K562 (cell line): Measurements from ENCODE around the gene KIAA0319L. TPM values are rescaled to one million over a fixed set of nuclear protein-coding genes. Genes with fewer than 3 reads are reported as not detected.

Source experiments
- ATAC-seq: fragments of 200-7000 bp; cut with Tn5 transposase; 3 replicates; pipeline ENCODE4 v1.9.1; 2020; ENCODE audit warnings: moderate library complexity
- BruUV-seq: library from RNA; stranded (reverse); fragments of 400-500 nt; replicated peaks from 2 replicates; lab custom pipeline; 2021; lab: Mats Ljungman, UMichigan
- CTCF ChIA-PET: fragments of 300-600 bp; formaldehyde crosslinking; extraction: SDS; loops from one replicate; lab custom pipeline; 2021; ENCODE audit warnings: low intra/inter-chr PET ratio; lab: Yijun Ruan, JAX
- POLR2A ChIA-PET: fragments of 300-600, 350-650 bp; sonication (Branson Sonifier 250); formaldehyde crosslinking; extraction: SDS; loops from one replicate; lab custom pipeline; 2021; ENCODE audit warnings: antibody characterized with exemption, inconsistent platforms; lab: Yijun Ruan, JAX
- DNase-seq, 4 experiments: peaks; one replicate each; pipeline versions ENCODE4 v3.0.0 to v3.0.0-alpha.2; 2011 to 2018; ENCODE audit warnings: low spot score in 3 of 4, mixed read lengths in 3 of 4; ENCODE audit errors: extremely low read depth in 1 of 4
- FAIRE-seq: peaks from 2 replicates; lab custom pipeline; 2011; peaks lifted over from hg19 to GRCh38; lab: Jason Lieb, UNC
- H2AFZ ChIP-seq: 2 replicates; pipeline ENCODE4 v1.6.0; 2011; ENCODE audit warnings: low read depth, low read length, control low read depth, inconsistent platforms
- H3K27ac ChIP-seq: fragments of 200-600 bp; 3 replicates; pipeline ENCODE4 v1.8.0; 2011; ENCODE audit warnings: low read depth, mild to moderate bottlenecking, control low read depth, inconsistent platforms, low read length, moderate library complexity, mixed read lengths; ENCODE audit errors: extremely low read depth
- H3K27me3 ChIP-seq, 2 experiments: fragments of 300-600 bp in 1 of 2; 2 replicates in 1 of 2; 3 replicates in 1 of 2; pipeline versions ENCODE4 v1.6.0 to v1.8.0; 2011; ENCODE audit warnings: inconsistent platforms in 2 of 2, low read length in 2 of 2, mild to moderate bottlenecking in 1 of 2, mixed read lengths in 1 of 2, moderate library complexity in 1 of 2; ENCODE audit not compliant: control insufficient read depth in 2 of 2, insufficient read depth in 2 of 2
- H3K36me3 ChIP-seq: fragments of 300-600 bp; 3 replicates; pipeline ENCODE4 v1.8.0; 2011; ENCODE audit warnings: mild to moderate bottlenecking, low read length, inconsistent platforms; ENCODE audit not compliant: control insufficient read depth, insufficient read depth
- H3K4me1 ChIP-seq, 2 experiments: fragments of 200-600 bp in 1 of 2; replicated peaks in 1 of 2; 2 replicates in 1 of 2; 3 replicates in 1 of 2; pipeline versions ENCODE4 v1.5.1 to v1.8.0; 2011; ENCODE audit warnings: inconsistent platforms in 2 of 2, low read length in 2 of 2, mild to moderate bottlenecking in 1 of 2, mixed read lengths in 1 of 2, moderate library complexity in 1 of 2; ENCODE audit not compliant: control insufficient read depth in 2 of 2, insufficient read depth in 2 of 2
- H3K4me2 ChIP-seq: 2 replicates; pipeline ENCODE4 v1.6.1; 2011; ENCODE audit warnings: low read length, control low read depth, inconsistent platforms, mixed read lengths; ENCODE audit not compliant: insufficient read depth
- H3K4me3 ChIP-seq: fragments of 200-600 bp; sonication (generic), shearing (Covaris generic); 2 replicates; pipeline ENCODE4 v1.5.1; 2016; ENCODE audit warnings: control low read depth, inconsistent platforms
- H3K79me2 ChIP-seq: fragments of 200-600 bp; 3 replicates; pipeline ENCODE4 v1.8.0; 2011; ENCODE audit warnings: low read length, inconsistent platforms; ENCODE audit not compliant: control insufficient read depth, insufficient read depth
- H3K9ac ChIP-seq, 2 experiments: 2 replicates each; pipeline versions ENCODE4 v1.6.0 to v1.6.1; 2011; ENCODE audit warnings: low read depth in 2 of 2, low read length in 2 of 2, control low read depth in 1 of 2, inconsistent platforms in 1 of 2, mild to moderate bottlenecking in 1 of 2, mixed read lengths in 1 of 2; ENCODE audit not compliant: insufficient read depth in 1 of 2
- H3K9me1 ChIP-seq: one replicate; pipeline ENCODE4 v1.6.0; 2011; ENCODE audit warnings: inconsistent platforms, mild to moderate bottlenecking, low read length, moderate library complexity; ENCODE audit not compliant: control insufficient read depth, insufficient read depth
- H3K9me3 ChIP-seq: replicated peaks from 2 replicates; pipeline ENCODE4 v1.5.1; 2011; ENCODE audit warnings: low read depth, low read length, inconsistent platforms; ENCODE audit not compliant: control insufficient read depth, insufficient read depth
- H4K20me1 ChIP-seq: replicated peaks from 2 replicates; pipeline ENCODE4 v1.6.1; 2011; ENCODE audit warnings: low read length, inconsistent platforms, mixed read lengths; ENCODE audit not compliant: control insufficient read depth, insufficient read depth
- GABPB1 ChIP-seq: sonication (generic); formaldehyde crosslinking; IDR thresholded peaks from 2 replicates; pipeline ENCODE4 v1.8.0; 2022; ENCODE audit warnings: mild to moderate bottlenecking, missing genetic modification reagents
- GATAD2B ChIP-seq: fragments of 450-650 bp; IDR thresholded peaks from 2 replicates; pipeline ENCODE4 v1.6.1; 2017; ENCODE audit warnings: mild to moderate bottlenecking, borderline replicate concordance
- ILF3 ChIP-seq: fragments of 450-650 bp; IDR thresholded peaks from 2 replicates; pipeline ENCODE4 v1.6.1; 2018; ENCODE audit warnings: antibody characterized with exemption, mild to moderate bottlenecking, moderate library complexity, borderline replicate concordance
- KDM4B ChIP-seq, 2 experiments: fragments of 450-650 bp in 1 of 2; sonication (generic) in 1 of 2; IDR thresholded peaks; 2 replicates each; pipeline ENCODE4 v1.6.1; 2016 to 2017; ENCODE audit warnings: borderline replicate concordance in 2 of 2, antibody characterized with exemption in 1 of 2, low read depth in 1 of 2, mild to moderate bottlenecking in 1 of 2
- MECOM ChIP-seq: fragments of 250-450 bp; sonication (Bioruptor Pico); IDR thresholded peaks from 2 replicates; pipeline ENCODE4 v1.8.0; 2022; ENCODE audit warnings: inconsistent platforms
- PML ChIP-seq: IDR thresholded peaks from 2 replicates; pipeline ENCODE4 v1.6.1; 2012; ENCODE audit warnings: low read length, inconsistent platforms
- PRPF4 ChIP-seq: fragments of 200-400 bp; formaldehyde crosslinking; IDR thresholded peaks from one replicate; pipeline ENCODE4 v1.6.1; 2017; ENCODE audit warnings: low read length, low read depth, mild to moderate bottlenecking; ENCODE audit not compliant: insufficient read depth, poor library complexity, severe bottlenecking
- RBBP5 ChIP-seq: fragments of 200-600 bp; sonication (generic); IDR thresholded peaks from 2 replicates; pipeline ENCODE4 v1.6.1; 2012; ENCODE audit warnings: borderline replicate concordance, mild to moderate bottlenecking, low read length, control low read depth, inconsistent platforms; ENCODE audit not compliant: insufficient read depth, poor library complexity, severe bottlenecking
- RBM25 ChIP-seq: fragments of 200-400 bp; formaldehyde crosslinking; IDR thresholded peaks from 2 replicates; pipeline ENCODE4 v1.6.1; 2018; ENCODE audit warnings: low read length, low read depth, moderate library complexity; ENCODE audit not compliant: severe bottlenecking
- RBM39 ChIP-seq: fragments of 200-400 bp; formaldehyde crosslinking; optimal IDR thresholded peaks from 2 replicates; pipeline ENCODE3; 2018; ENCODE audit warnings: low read depth, low read length
- SRF ChIP-seq, 2 experiments: fragments of 250-450, 450-650 bp in 1 of 2; sonication (Bioruptor Pico) in 1 of 2; sonication (generic) in 1 of 2; formaldehyde crosslinking; IDR thresholded peaks; 2 replicates each; pipeline versions ENCODE4 v1.5.0 to v1.5.1; 2020 to 2022; ENCODE audit warnings: mild to moderate bottlenecking in 1 of 2, missing genetic modification reagents in 1 of 2
- STAG1 ChIP-seq: sonication (generic); formaldehyde crosslinking; IDR thresholded peaks from 2 replicates; pipeline ENCODE4 v1.5.0; 2020; ENCODE audit warnings: missing genetic modification reagents, borderline replicate concordance
- ZNF239 ChIP-seq: fragments of 250-450 bp; sonication (Bioruptor Pico); IDR thresholded peaks from 2 replicates; pipeline ENCODE4 v1.4.0; 2020; ENCODE audit warnings: mild to moderate bottlenecking
- ZNF282 ChIP-seq: sonication (generic); formaldehyde crosslinking; IDR thresholded peaks from 2 replicates; pipeline ENCODE4 v1.8.1; 2023; ENCODE audit warnings: missing genetic modification reagents
- ZNF384 ChIP-seq: IDR thresholded peaks from 2 replicates; pipeline ENCODE4 v1.6.1; 2012; ENCODE audit warnings: low read depth, low read length, improper control_type of control experiment
- ZNF551 ChIP-seq: fragments of 250-450 bp; sonication (Bioruptor Pico); IDR thresholded peaks from 2 replicates; pipeline ENCODE4 v1.5.0; 2021; ENCODE audit warnings: mild to moderate bottlenecking, moderate library complexity
- in situ Hi-C: fragments of 300-500 bp; cut with MboI; formaldehyde crosslinking; loops from 4 replicates; pipeline ENCODE4 v1.15.0; 2018; ENCODE audit warnings: inconsistent platforms, mixed read lengths
- intact Hi-C: fragments of 100-400 bp; cut with micrococcal nuclease; formaldehyde crosslinking; loops from 2 replicates; pipeline ENCODE4 v1.14.2; 2022
- polyA plus RNA-seq, 8 experiments: library from polyadenylated mRNA; depleted of rRNA in 4 of 8; stranded (reverse) in 5 of 8; unstranded in 3 of 8; fragments of >200 nt; fragmentation: Nextera tagmentation in 2 of 8; fragmentation: Illumina TruSeq in 1 of 8; extraction: Ambion mirVana in 2 of 8; extraction: Trizol in 1 of 8; gene quantifications; 2 replicates each; pipeline versions ENCODE4 v1.2.1 to v1.2.3, GENCODE V29; 2011 to 2014; ENCODE audit warnings: inconsistent platforms in 1 of 8, missing spikeins in 1 of 8
- total RNA-seq, 7 experiments: library from RNA; depleted of rRNA in 6 of 7; stranded (reverse); fragments of >200 nt in 6 of 7; fragmentation: Illumina TruSeq in 2 of 7; extraction: Trizol in 2 of 7; gene quantifications; 2 replicates each; pipeline versions ENCODE4 v1.2.1 to v1.2.3, GENCODE V29; 2011 to 2021; ENCODE audit warnings: low replicate concordance in 1 of 7
- TF ChIP-seq, protein P1 (sequence below): IDR thresholded peaks from 2 replicates; pipeline ENCODE4 v1.6.1; 2014; ENCODE audit warnings: antibody characterized with exemption

KIAA0319L gene
- total and polyA plus RNA-seq, 9 of the 15 experiments (the other 6 are each of a cell fraction or from before 2014, with no cell fraction given), result 2.4 to 51.7 (median 27.4) TPM

DNA sequence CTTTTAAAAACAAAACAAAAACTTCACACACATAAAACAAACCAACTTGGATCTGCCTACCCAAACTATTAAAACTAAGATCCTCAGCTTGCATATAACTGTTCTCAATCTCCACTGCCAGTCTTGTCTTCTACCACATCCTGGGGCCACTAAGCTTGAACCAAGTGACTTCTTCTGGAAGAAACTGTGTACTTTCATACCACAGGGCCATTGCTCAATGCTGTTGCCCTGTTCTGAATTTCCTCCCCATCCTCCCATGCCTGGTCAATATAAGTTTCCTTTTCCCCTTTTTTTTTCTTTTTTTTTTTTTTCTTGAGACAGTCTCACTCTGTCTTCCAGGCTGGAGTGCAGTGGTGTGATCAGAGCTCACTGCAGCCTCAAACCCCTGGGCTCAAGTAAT lies 109.9 kb downstream of the KIAA0319L start:
- Histone ChIP-seq H3K27ac (no peak overlapping the region), H2AFZ (no peak overlapping the region), H3K4me3 (no peak overlapping the region), H3K4me1 (no peaks in the 10 kb centered on the region), H3K36me3 (peaks cover 87% of the 10 kb centered on the region), H3K79me2 (no peaks in the 10 kb centered on the region), H4K20me1 (no peaks in the 10 kb centered on the region), H3K27me3 (no peaks in the 10 kb centered on the region), H3K9me1 (no peaks in the 10 kb centered on the region), H3K4me2 (no peak overlapping the region), H3K9ac (no peak overlapping the region), H3K9me3 (no peaks in the 10 kb centered on the region)
- CTCF ChIA-PET, result interaction anchor here (0.6 to 0.7 kb wide), 2 partner anchors 12 to 495 kb away, joined by 5 read pairs; no protein-coding TSS in a partner anchor
- in situ Hi-C loops, result loop anchor here (5.0 kb wide), 2 partner anchors 115 to 275 kb away; no protein-coding TSS in a partner anchor
- ATAC-seq, result no peak
- intact Hi-C loops, result no loop called here
- no peak for FAIRE-seq
- no peak for DNase-seq
- TF ChIP-seq ZNF384, result no peak
- TF ChIP-seq RBBP5, result no peak
- TF ChIP-seq PML, result no peak
- TF ChIP-seq, protein P1, sequence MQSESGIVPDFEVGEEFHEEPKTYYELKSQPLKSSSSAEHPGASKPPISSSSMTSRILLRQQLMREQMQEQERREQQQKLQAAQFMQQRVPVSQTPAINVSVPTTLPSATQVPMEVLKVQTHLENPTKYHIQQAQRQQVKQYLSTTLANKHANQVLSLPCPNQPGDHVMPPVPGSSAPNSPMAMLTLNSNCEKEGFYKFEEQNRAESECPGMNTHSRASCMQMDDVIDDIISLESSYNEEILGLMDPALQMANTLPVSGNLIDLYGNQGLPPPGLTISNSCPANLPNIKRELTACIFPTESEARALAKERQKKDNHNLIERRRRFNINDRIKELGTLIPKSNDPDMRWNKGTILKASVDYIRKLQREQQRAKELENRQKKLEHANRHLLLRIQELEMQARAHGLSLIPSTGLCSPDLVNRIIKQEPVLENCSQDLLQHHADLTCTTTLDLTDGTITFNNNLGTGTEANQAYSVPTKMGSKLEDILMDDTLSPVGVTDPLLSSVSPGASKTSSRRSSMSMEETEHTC, result no peak
- TF ChIP-seq ZNF282 (CRISPR knock-in tag), result no peak
- no peak for TF ChIP-seq ILF3
- TF ChIP-seq SRF (CRISPR knock-in tag; IDR thresholded peaks at IDR 0.05), result no peak
- TF ChIP-seq ZNF551 (CRISPR knock-in tag), result no peak
- TF ChIP-seq STAG1 (CRISPR knock-in tag), result no peak
- TF ChIP-seq GABPB1 (CRISPR knock-in tag), result no peak
- TF ChIP-seq MECOM (CRISPR knock-in tag), result no peak
- TF ChIP-seq PRPF4, result no peak
- TF ChIP-seq ZNF239, result no peak
- TF ChIP-seq GATAD2B, result no peak
- TF ChIP-seq RBM25, result no peak
- no peak for TF ChIP-seq KDM4B (IDR thresholded peaks at IDR 0.05; ENCODE audit: borderline replicate concordance in 2 of 2, low read depth in 1 of 2)
- no peak for TF ChIP-seq RBM39
- POLR2A ChIA-PET, result interaction anchor here (1.0 to 1.3 kb wide), 2 partner anchors 8 to 15 kb away, joined by 3 to 5 read pairs; no protein-coding TSS in a partner anchor
- no TSS peak for BruUV-seq
